ENCODE data around the gene SPRY4.

Gene SPRY4

DNA sequence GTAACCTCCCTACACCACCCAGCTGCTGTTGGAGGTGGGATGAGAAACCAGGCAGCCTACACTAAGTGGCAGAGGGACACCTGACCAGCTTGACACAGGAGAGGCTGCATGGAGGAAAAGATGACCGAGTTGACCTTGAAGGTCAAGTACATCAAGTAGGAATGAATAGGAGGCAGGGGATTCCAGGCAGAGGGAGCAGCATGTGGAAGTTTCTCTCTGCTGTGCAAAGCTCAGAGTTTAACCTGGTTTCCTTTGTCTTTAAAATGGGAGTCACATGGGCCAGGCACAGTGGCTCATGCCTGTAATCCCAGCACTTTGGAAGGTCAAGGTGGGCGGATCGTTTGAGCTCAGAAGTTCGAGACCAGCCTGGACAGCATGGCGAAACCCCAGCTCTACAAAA lies 32.6 kb downstream of the SPRY4 start:
- TF ChIP-seq ZNF70 (CRISPR knock-in tag; IDR thresholded peaks at IDR 0.05) = no peak
- no peak for TF ChIP-seq ZC3H10 (CRISPR knock-in tag; IDR thresholded peaks at IDR 0.05)
- TF ChIP-seq, protein P1, sequence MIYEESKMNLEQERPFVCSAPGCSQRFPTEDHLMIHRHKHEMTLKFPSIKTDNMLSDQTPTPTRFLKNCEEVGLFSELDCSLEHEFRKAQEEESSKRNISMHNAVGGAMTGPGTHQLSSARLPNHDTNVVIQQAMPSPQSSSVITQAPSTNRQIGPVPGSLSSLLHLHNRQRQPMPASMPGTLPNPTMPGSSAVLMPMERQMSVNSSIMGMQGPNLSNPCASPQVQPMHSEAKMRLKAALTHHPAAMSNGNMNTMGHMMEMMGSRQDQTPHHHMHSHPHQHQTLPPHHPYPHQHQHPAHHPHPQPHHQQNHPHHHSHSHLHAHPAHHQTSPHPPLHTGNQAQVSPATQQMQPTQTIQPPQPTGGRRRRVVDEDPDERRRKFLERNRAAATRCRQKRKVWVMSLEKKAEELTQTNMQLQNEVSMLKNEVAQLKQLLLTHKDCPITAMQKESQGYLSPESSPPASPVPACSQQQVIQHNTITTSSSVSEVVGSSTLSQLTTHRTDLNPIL (CRISPR knock-in tag; IDR thresholded peaks at IDR 0.05; ENCODE audit: low read depth) = no peak
- TF ChIP-seq ZFP30 (CRISPR knock-in tag; IDR thresholded peaks at IDR 0.05) = no peak
- TF ChIP-seq, protein P2, sequence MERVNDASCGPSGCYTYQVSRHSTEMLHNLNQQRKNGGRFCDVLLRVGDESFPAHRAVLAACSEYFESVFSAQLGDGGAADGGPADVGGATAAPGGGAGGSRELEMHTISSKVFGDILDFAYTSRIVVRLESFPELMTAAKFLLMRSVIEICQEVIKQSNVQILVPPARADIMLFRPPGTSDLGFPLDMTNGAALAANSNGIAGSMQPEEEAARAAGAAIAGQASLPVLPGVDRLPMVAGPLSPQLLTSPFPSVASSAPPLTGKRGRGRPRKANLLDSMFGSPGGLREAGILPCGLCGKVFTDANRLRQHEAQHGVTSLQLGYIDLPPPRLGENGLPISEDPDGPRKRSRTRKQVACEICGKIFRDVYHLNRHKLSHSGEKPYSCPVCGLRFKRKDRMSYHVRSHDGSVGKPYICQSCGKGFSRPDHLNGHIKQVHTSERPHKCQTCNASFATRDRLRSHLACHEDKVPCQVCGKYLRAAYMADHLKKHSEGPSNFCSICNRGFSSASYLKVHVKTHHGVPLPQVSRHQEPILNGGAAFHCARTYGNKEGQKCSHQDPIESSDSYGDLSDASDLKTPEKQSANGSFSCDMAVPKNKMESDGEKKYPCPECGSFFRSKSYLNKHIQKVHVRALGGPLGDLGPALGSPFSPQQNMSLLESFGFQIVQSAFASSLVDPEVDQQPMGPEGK (CRISPR knock-in tag; IDR thresholded peaks at IDR 0.05; ENCODE audit: borderline replicate concordance) = no peak
- no peak for TF ChIP-seq ISL1 (CRISPR knock-in tag; IDR thresholded peaks at IDR 0.05)
- no peak for TF ChIP-seq ESRRG (CRISPR knock-in tag; IDR thresholded peaks at IDR 0.05)
- no peak for TF ChIP-seq CSDC2 (CRISPR knock-in tag; IDR thresholded peaks at IDR 0.05)
- no peak for TF ChIP-seq RARB (CRISPR knock-in tag; IDR thresholded peaks at IDR 0.05)
- TF ChIP-seq TOX (CRISPR knock-in tag; IDR thresholded peaks at IDR 0.05; ENCODE audit: borderline replicate concordance) = no peak
- TF ChIP-seq, protein P3, sequence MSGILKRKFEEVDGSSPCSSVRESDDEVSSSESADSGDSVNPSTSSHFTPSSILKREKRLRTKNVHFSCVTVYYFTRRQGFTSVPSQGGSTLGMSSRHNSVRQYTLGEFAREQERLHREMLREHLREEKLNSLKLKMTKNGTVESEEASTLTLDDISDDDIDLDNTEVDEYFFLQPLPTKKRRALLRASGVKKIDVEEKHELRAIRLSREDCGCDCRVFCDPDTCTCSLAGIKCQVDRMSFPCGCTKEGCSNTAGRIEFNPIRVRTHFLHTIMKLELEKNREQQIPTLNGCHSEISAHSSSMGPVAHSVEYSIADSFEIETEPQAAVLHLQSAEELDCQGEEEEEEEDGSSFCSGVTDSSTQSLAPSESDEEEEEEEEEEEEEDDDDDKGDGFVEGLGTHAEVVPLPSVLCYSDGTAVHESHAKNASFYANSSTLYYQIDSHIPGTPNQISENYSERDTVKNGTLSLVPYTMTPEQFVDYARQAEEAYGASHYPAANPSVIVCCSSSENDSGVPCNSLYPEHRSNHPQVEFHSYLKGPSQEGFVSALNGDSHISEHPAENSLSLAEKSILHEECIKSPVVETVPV (CRISPR knock-in tag; IDR thresholded peaks at IDR 0.05) = no peak
- no peak for TF ChIP-seq ZNF565 (CRISPR knock-in tag; conservative IDR thresholded peaks at IDR 0.05; ENCODE audit: low read depth)
- TF ChIP-seq TCF4 (CRISPR knock-in tag; IDR thresholded peaks at IDR 0.05; ENCODE audit: borderline replicate concordance) = no peak
- no peak for TF ChIP-seq ZNF8 (CRISPR knock-in tag; IDR thresholded peaks at IDR 0.05)
- TF ChIP-seq BACH2 (CRISPR knock-in tag; IDR thresholded peaks at IDR 0.05; ENCODE audit: borderline replicate concordance) = no peak
- TF ChIP-seq GLIS3 (CRISPR knock-in tag; IDR thresholded peaks at IDR 0.05) = no peak
- no peak for TF ChIP-seq ARNTL (CRISPR knock-in tag; IDR thresholded peaks at IDR 0.05; ENCODE audit: borderline replicate concordance, low read depth)
- TF ChIP-seq, protein P4, sequence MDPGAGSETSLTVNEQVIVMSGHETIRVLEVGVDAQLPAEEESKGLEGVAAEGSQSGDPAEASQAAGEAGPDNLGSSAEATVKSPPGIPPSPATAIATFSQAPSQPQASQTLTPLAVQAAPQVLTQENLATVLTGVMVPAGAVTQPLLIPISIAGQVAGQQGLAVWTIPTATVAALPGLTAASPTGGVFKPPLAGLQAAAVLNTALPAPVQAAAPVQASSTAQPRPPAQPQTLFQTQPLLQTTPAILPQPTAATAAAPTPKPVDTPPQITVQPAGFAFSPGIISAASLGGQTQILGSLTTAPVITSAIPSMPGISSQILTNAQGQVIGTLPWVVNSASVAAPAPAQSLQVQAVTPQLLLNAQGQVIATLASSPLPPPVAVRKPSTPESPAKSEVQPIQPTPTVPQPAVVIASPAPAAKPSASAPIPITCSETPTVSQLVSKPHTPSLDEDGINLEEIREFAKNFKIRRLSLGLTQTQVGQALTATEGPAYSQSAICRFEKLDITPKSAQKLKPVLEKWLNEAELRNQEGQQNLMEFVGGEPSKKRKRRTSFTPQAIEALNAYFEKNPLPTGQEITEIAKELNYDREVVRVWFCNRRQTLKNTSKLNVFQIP (CRISPR knock-in tag; IDR thresholded peaks at IDR 0.05; ENCODE audit: borderline replicate concordance, low read depth) = no peak
- TF ChIP-seq, protein P5, sequence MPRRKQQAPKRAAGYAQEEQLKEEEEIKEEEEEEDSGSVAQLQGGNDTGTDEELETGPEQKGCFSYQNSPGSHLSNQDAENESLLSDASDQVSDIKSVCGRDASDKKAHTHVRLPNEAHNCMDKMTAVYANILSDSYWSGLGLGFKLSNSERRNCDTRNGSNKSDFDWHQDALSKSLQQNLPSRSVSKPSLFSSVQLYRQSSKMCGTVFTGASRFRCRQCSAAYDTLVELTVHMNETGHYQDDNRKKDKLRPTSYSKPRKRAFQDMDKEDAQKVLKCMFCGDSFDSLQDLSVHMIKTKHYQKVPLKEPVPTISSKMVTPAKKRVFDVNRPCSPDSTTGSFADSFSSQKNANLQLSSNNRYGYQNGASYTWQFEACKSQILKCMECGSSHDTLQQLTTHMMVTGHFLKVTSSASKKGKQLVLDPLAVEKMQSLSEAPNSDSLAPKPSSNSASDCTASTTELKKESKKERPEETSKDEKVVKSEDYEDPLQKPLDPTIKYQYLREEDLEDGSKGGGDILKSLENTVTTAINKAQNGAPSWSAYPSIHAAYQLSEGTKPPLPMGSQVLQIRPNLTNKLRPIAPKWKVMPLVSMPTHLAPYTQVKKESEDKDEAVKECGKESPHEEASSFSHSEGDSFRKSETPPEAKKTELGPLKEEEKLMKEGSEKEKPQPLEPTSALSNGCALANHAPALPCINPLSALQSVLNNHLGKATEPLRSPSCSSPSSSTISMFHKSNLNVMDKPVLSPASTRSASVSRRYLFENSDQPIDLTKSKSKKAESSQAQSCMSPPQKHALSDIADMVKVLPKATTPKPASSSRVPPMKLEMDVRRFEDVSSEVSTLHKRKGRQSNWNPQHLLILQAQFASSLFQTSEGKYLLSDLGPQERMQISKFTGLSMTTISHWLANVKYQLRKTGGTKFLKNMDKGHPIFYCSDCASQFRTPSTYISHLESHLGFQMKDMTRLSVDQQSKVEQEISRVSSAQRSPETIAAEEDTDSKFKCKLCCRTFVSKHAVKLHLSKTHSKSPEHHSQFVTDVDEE (CRISPR knock-in tag; IDR thresholded peaks at IDR 0.05) = no peak
- ATAC-seq = no peak

DNA sequence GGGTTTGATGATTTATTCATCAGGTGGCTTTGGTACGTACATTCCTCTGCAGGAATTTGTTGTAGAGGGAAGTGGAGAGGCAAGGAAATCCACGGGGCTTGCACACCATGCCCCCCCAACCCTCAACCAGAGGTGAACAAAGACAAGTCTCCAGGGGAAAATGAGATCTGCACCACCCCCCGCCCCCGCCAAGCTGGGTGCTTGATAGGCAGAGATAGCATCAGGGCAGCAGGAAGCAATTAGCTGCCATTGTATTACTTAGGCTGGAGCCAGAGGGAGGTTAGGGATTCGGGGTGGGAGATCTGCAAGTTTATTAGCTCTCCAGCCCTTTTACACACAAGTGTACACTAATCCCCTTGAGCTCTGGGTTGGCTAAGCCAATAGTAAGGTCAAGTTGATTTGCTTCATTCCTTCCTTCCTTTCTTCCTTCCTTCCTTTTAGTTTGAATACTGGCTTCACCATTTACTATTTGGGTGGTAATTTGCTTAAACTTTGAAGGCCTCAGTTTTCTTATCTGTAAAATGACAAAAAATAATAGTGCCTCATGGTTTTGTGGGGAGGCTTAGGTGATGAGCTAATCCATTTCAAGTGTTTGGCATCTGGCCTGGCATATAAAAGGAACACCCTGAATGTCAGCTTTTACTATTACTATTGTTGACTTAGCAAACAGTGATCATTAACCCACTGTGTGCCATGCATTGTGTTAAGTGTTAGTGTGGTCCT lies 34.1 kb downstream of the SPRY4 start:
- peak; percentile 58 for ATAC-seq
- TF ChIP-seq CSDC2 (CRISPR knock-in tag; IDR thresholded peaks at IDR 0.05) = no peak
- TF ChIP-seq, protein P2 (CRISPR knock-in tag; IDR thresholded peaks at IDR 0.05; ENCODE audit: borderline replicate concordance) = peak; percentile 79; the same call in 1 of the 2 replicates
- TF ChIP-seq PPARA (CRISPR knock-in tag; IDR thresholded peaks at IDR 0.05; ENCODE audit: borderline replicate concordance) = no peak
- TF ChIP-seq BACH2 (CRISPR knock-in tag; IDR thresholded peaks at IDR 0.05; ENCODE audit: borderline replicate concordance) = no peak
- peak; percentile 60 for TF ChIP-seq ISL1 (CRISPR knock-in tag; IDR thresholded peaks at IDR 0.05)
- no peak for TF ChIP-seq OSR1 (CRISPR knock-in tag; IDR thresholded peaks at IDR 0.05)
- TF ChIP-seq ZNF565 (CRISPR knock-in tag; conservative IDR thresholded peaks at IDR 0.05; ENCODE audit: low read depth) = no peak
- TF ChIP-seq, protein P1 (CRISPR knock-in tag; IDR thresholded peaks at IDR 0.05; ENCODE audit: low read depth) = no peak
- TF ChIP-seq, protein P3 (CRISPR knock-in tag; IDR thresholded peaks at IDR 0.05) = no peak
- 0 out of 2 replicates have a peak, but pooled peaks have one; percentile 5 for TF ChIP-seq GLIS3 (CRISPR knock-in tag; IDR thresholded peaks at IDR 0.05)
- no peak for TF ChIP-seq ZC3H10 (CRISPR knock-in tag; IDR thresholded peaks at IDR 0.05)
- no peak for TF ChIP-seq ZFP3 (CRISPR knock-in tag; IDR thresholded peaks at IDR 0.05)
- TF ChIP-seq ZNF70 (CRISPR knock-in tag; IDR thresholded peaks at IDR 0.05) = no peak; the same call in 1 of the 2 replicates

All from SK-N-SH treated with all-trans-retinoic acid at 6 μM for 48 hours (cell line).